Peyer's patch (tissue), 4 donors: ENCODE measurements around the gene B3GAT1. TPM values are rescaled to one million over a fixed set of nuclear protein-coding genes. Genes with fewer than 3 reads are reported as not detected.

Experiments
- DNase-seq, 3 donors: peaks; one replicate each; pipeline ENCODE4 v3.0.0-alpha.2; 2017 to 2019
- H3K27ac ChIP-seq, 4 donors: fragments of 200-600 bp; sonication (generic); one replicate each; pipeline ENCODE4 v1.5.1; 2016 to 2019
- H3K27me3 ChIP-seq, 2 donors: fragments of 200-600 bp; sonication (generic); one replicate each; pipeline ENCODE4 v1.5.1; 2019
- H3K36me3 ChIP-seq, 3 donors: fragments of 200-600 bp; sonication (generic); one replicate each; pipeline ENCODE4 v1.5.1; 2016 to 2019
- H3K4me1 ChIP-seq, 4 donors: fragments of 200-600 bp; sonication (generic); one replicate each; pipeline ENCODE4 v1.5.1; 2016 to 2019
- H3K4me3 ChIP-seq, 4 donors: fragments of 200-600 bp; sonication (generic); 1 replicate in 3 of 4; 2 replicates in 1 of 4; pipeline ENCODE4 v1.5.1; 2016 to 2019; ENCODE audit warnings: mild to moderate bottlenecking in 1 of 4
- H3K9me3 ChIP-seq, 4 donors: fragments of 200-600 bp; sonication (generic); one replicate each; pipeline ENCODE4 v1.5.1; 2016 to 2019; ENCODE audit warnings: mild to moderate bottlenecking in 1 of 4
- CTCF ChIP-seq, 6 experiments: fragments of 450-650 bp in 4 of 6; fragments of 200-600 bp in 2 of 6; sonication (generic) in 1 of 6; IDR thresholded peaks; one replicate each; pipeline ENCODE4 v1.5.1; 2017 to 2019; ENCODE audit warnings: antibody characterized with exemption in 6 of 6, mild to moderate bottlenecking in 3 of 6, moderate library complexity in 1 of 6
- POLR2A ChIP-seq, 2 donors: fragments of 450-650 bp; IDR thresholded peaks; one replicate each; pipeline ENCODE4 v1.5.1; 2017; ENCODE audit warnings: antibody characterized with exemption in 2 of 2, mild to moderate bottlenecking in 2 of 2, moderate library complexity in 2 of 2
- total RNA-seq, 4 donors: library from RNA; depleted of rRNA; stranded (reverse); fragments of >200 nt; gene quantifications; one replicate each; pipeline ENCODE4 v1.1.0, GENCODE V29; 2016

The B3GAT1 gene
- total RNA-seq, 4 donors from 2014 or later: 0.35 to 3.3 (median 0.54) TPM; not detected in 1

DNA sequence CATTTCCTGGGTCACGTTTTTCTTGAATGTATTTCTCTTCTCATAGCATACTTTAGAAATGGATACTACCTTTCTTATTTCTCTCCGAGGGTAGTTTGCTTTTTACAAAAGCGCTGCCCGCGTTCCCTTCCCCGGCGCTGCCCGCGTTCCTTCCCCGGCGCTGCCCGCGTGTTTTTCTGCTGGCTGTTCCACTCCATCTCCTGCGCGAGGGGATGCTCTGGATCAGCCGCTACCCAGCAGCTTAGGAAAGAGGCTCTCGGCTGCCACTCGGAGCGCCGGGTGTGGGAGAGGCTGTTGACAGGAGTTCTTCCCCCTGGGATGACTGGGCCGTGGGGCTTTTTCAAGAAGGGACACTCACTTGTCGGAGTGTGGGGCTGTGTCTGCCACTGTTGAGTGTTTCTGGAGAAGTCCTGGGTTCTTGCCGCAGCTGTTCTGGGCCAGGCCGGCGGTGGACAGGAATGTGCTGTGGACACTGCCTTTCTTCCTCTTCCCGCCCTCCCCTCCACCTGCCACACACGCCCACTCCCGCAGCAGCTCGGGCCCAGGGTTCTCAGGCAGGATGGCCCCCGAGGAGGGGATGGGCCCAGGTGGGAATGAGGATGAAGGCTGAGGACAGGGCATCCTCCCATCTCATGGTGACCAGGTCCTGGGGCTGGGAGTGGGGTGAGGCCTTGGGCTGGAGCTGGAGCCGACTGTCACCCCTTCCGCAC is 49.7 kb downstream of the B3GAT1 start:
- no peaks in the 10 kb centered on the region for H3K27me3 ChIP-seq
- no peaks in the 10 kb centered on the region for H3K9me3 ChIP-seq
- H3K4me1 ChIP-seq: peaks cover 0 to 6% (median 0%) of the 10 kb centered on the region in 4 donors
- DNase-seq: peak in 1 of 3 donors; percentile 32
- TF ChIP-seq CTCF (IDR thresholded peaks at IDR 0.05) (no peak), POLR2A (IDR thresholded peaks at IDR 0.05) (no peak)
- H3K36me3 ChIP-seq: no peaks in the 10 kb centered on the region
- no peak overlapping the region for H3K27ac ChIP-seq
- no peak overlapping the region for H3K4me3 ChIP-seq

DNA sequence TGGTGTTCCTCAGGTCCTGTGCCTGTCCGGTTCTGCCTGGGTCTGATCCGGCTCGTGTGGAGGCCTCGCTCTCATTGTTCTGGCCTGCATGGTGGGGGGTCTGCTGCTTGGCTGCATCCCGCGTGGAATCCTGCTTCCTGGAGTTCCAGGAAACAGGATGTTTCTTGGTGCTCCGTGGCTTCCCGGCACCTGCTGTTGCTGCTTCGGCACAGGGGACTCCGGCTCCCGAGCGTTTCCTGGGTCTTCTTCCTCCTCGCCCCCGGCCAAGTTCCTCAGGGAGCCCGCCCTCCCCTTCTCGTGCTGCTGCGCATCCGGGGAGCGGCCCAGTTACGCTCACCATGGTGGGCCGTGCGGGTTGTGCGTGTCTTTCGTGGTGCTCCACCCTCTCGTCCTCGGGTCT is 50.4 kb downstream of the B3GAT1 start:
- H3K4me1 ChIP-seq: peaks cover 0 to 6% (median 0%) of the 10 kb centered on the region in 4 donors
- no peak overlapping the region for H3K4me3 ChIP-seq
- no peak overlapping the region for H3K27ac ChIP-seq
- no peaks in the 10 kb centered on the region for H3K9me3 ChIP-seq
- no peaks in the 10 kb centered on the region for H3K36me3 ChIP-seq
- TF ChIP-seq POLR2A (IDR thresholded peaks at IDR 0.05) (no peak), CTCF (IDR thresholded peaks at IDR 0.05) (no peak)
- no peaks in the 10 kb centered on the region for H3K27me3 ChIP-seq
- DNase-seq: peak in 1 of 3 donors; percentile 37

- Histone ChIP-seq H3K9me3 (no peaks in the 10 kb centered on the region), H3K4me3 (no peak overlapping the region), H3K36me3 (no peaks in the 10 kb centered on the region), H3K27me3 (no peaks in the 10 kb centered on the region), H3K27ac (no peak overlapping the region), H3K4me1 (peaks cover 0 to 6% (median 0%) of the 10 kb centered on the region in 4 donors)
- TF ChIP-seq CTCF (IDR thresholded peaks at IDR 0.05) (peak in 5 of 6 experiments; percentile 11 to 94 (median 89)), POLR2A (IDR thresholded peaks at IDR 0.05) (no peak)
- DNase-seq: peak; percentile 41 to 90 (median 86)
Measured at GRCh38 chr11:134360050-134360835, 51.8 kb downstream of the B3GAT1 start.

- Histone ChIP-seq H3K9me3 (no peaks in the 10 kb centered on the region), H3K27me3 (no peaks in the 10 kb centered on the region), H3K27ac (no peak overlapping the region), H3K36me3 (no peaks in the 10 kb centered on the region), H3K4me1 (peaks cover 0 to 6% (median 0%) of the 10 kb centered on the region in 4 donors), H3K4me3 (no peak overlapping the region)
- DNase-seq: peak in 1 of 3 donors; percentile 5
- no peak for TF ChIP-seq POLR2A (IDR thresholded peaks at IDR 0.05)
- no peak for TF ChIP-seq CTCF (IDR thresholded peaks at IDR 0.05)
Measured at GRCh38 chr11:134359646-134360045, 52.4 kb downstream of the B3GAT1 start.

DNA sequence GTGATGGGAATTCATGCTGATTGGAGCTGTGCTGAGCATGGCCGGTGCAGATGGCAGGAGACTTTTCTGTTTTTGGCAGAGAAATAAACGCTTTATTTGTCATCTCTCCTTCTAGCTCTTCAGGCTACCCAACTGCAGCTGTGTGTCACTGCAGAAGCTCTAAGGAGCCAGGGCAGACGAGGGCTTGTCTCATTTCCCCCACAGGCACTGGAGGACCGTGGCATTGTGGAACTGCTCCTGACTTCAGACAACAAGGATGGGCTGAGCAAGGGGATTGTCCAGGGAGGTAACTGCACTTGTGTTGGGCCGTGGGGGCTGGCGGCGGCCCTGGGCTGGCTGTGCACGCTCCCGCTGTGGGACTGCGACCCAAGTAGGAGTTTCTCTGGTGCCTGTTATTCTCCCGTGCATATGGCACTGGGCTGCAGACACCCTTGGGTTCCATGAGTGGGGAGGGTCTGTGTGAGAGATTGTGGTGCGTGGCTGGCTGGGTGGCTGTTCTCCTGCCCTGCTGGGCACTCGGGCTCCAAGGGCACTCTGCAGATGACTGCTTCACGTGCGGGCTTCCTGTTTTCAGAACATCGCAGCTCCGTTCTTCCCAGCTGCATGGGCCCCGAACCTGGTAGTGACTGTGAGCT is 53.1 kb downstream of the B3GAT1 start:
- Histone ChIP-seq H3K4me3 (no peak overlapping the region), H3K27me3 (no peaks in the 10 kb centered on the region), H3K4me1 (peaks cover 0 to 6% (median 0%) of the 10 kb centered on the region in 4 donors), H3K36me3 (no peaks in the 10 kb centered on the region), H3K9me3 (no peaks in the 10 kb centered on the region), H3K27ac (no peak overlapping the region)
- DNase-seq: peak in 2 of 3 donors; percentile 21 to 28
- TF ChIP-seq CTCF (IDR thresholded peaks at IDR 0.05) (no peak), POLR2A (IDR thresholded peaks at IDR 0.05) (no peak)
